ENCODE data around the gene HOXB6.

The HOXB6 gene

GRCh38 chr17:48590607-48591161 is 14.1 kb downstream of the HOXB6 start:
- intact Hi-C loops (cut with DNase I; ENCODE audit: low total_unique reads): no loop called here

GRCh38 chr17:48589831-48590606 is 14.8 kb downstream of the HOXB6 start, which contains the start of gene HOXB3:
Gene HOXB3, minus strand, starts transcription at chr17:48590241. Its CDS starts 37,767 bp downstream, at chr17:48552474.
- intact Hi-C loops (cut with DNase I; ENCODE audit: low total_unique reads): no loop called here
- Histone ChIP-seq H3K36me3 (no peaks in the 10 kb centered on the region), H3K4me3 (no peak within 1 kb of the TSS), H3K4me1 (peaks cover 0 to 32% (median 19%) of the 10 kb centered on the region in 4 donors), H3K27ac (no peak within 1 kb of the TSS), H3K27me3 (peaks cover 0 to 84% of the 10 kb centered on the region in 2 donors), H3K9me3 (no peaks in the 10 kb centered on the region)
- no peak for TF ChIP-seq CTCF (IDR thresholded peaks at IDR 0.05)
- no peak for DNase-seq

More at GRCh38 chr17:48590607-48591161, 14.1 kb downstream of the HOXB6 start:
- peaks cover 0 to 91% of the 10 kb centered on the region in 2 donors for H3K27me3 ChIP-seq
- no peak for DNase-seq
- H3K27ac ChIP-seq: no peak overlapping the region
- no peak for TF ChIP-seq CTCF (IDR thresholded peaks at IDR 0.05)
- no peaks in the 10 kb centered on the region for H3K36me3 ChIP-seq
- no peaks in the 10 kb centered on the region for H3K9me3 ChIP-seq
- H3K4me1 ChIP-seq: peaks cover 0 to 25% (median 15%) of the 10 kb centered on the region in 4 donors
- H3K4me3 ChIP-seq: no peak overlapping the region

- Histone ChIP-seq H3K27me3 (peaks cover 0 to 76% of the 10 kb centered on the region in 2 donors), H3K4me3 (no peak overlapping the region), H3K4me1 (peaks cover 0 to 37% (median 24%) of the 10 kb centered on the region in 4 donors)
Measured at GRCh38 chr17:48589060-48589830, 15.5 kb downstream of the HOXB6 start.

GRCh38 chr17:48588528-48588927 is 16.3 kb downstream of the HOXB6 start:
- no peak for DNase-seq
- Histone ChIP-seq H3K36me3 (no peaks in the 10 kb centered on the region), H3K4me3 (no peak overlapping the region), H3K27me3 (peaks cover 0 to 72% of the 10 kb centered on the region in 2 donors), H3K4me1 (peaks cover 0 to 31% (median 21%) of the 10 kb centered on the region in 4 donors), H3K9me3 (no peaks in the 10 kb centered on the region), H3K27ac (no peak overlapping the region)
- TF ChIP-seq CTCF (IDR thresholded peaks at IDR 0.05): no peak
- intact Hi-C loops (cut with DNase I; ENCODE audit: low total_unique reads): no loop called here

More at GRCh38 chr17:48589060-48589830, 15.5 kb downstream of the HOXB6 start:
- H3K36me3 ChIP-seq: no peaks in the 10 kb centered on the region
- H3K27ac ChIP-seq: no peak overlapping the region
- no peak for DNase-seq
- no peaks in the 10 kb centered on the region for H3K9me3 ChIP-seq
- no peak for TF ChIP-seq CTCF (IDR thresholded peaks at IDR 0.05)
- intact Hi-C loops (cut with DNase I; ENCODE audit: low total_unique reads): no loop called here

GRCh38 chr17:48588074-48588415 is 16.7 kb downstream of the HOXB6 start:
- no peak for TF ChIP-seq CTCF (IDR thresholded peaks at IDR 0.05)
- Histone ChIP-seq H3K9me3 (no peaks in the 10 kb centered on the region), H3K36me3 (no peaks in the 10 kb centered on the region), H3K4me3 (no peak overlapping the region), H3K27ac (no peak overlapping the region), H3K4me1 (peaks cover 0 to 26% (median 16%) of the 10 kb centered on the region in 4 donors), H3K27me3 (peaks cover 0 to 68% of the 10 kb centered on the region in 2 donors)
- DNase-seq: no peak
- intact Hi-C loops (cut with DNase I; ENCODE audit: low total_unique reads): no loop called here
